ENCODE results near the gene TMEM115. TPM values are rescaled to one million over a fixed set of nuclear protein-coding genes. Genes with fewer than 3 reads are reported as not detected.

The TMEM115 gene
- total RNA-seq, 4 donors from 2014 or later = 71.8 to 103 (median 81.9) TPM

GRCh38 chr3:50401978-50402595, 42.8 kb upstream of the TMEM115 start:
- 25% methylated on average over 5 of the region's 5 CpGs; no CpG with 5 or more reads in 1 of the 2 donors for WGBS, 2 donors (ENCODE audit: low coverage in 1 of 2)

GRCh38 chr3:50396502-50396901, 37.2 kb upstream of the TMEM115 start:
- in situ Hi-C loops (cut with MboI; ENCODE audit: low pct_ligation_motif_present in 1 of 4, low pct_unique_long_range_greater_than_20kb in 1 of 4, low sequenced_read_pairs in 3 of 4) (no loop called here), intact Hi-C loops (cut with DNase I; ENCODE audit: low total_unique reads) (no loop called here)
- no peaks in the 10 kb centered on the region for H3K9me3 ChIP-seq
- no peak for DNase-seq
- H3K27me3 ChIP-seq = no peaks in the 10 kb centered on the region
- 84% methylated on average over 10 of the region's 10 CpGs; no CpG with 5 or more reads in 1 of the 2 donors for WGBS, 2 donors (ENCODE audit: low coverage in 1 of 2)
- H3K27ac ChIP-seq = no peak overlapping the region
- H3K4me1 ChIP-seq = no peaks in the 10 kb centered on the region
- H3K36me3 ChIP-seq = no peaks in the 10 kb centered on the region
- H3K4me3 ChIP-seq = no peak overlapping the region
- TF ChIP-seq EP300 (IDR thresholded peaks at IDR 0.05; ENCODE audit: low read depth) (no peak), POLR2A (IDR thresholded peaks at IDR 0.05) (no peak), CTCF (IDR thresholded peaks at IDR 0.05) (no peak), POLR2AphosphoS5 (IDR thresholded peaks at IDR 0.05) (no peak)

More at GRCh38 chr3:50401978-50402595, 42.8 kb upstream of the TMEM115 start:
- peaks cover 0 to 7% (median 0%) of the 10 kb centered on the region in 4 donors for H3K4me1 ChIP-seq
- no peaks in the 10 kb centered on the region for H3K9me3 ChIP-seq
- H3K4me3 ChIP-seq = no peak overlapping the region
- no peaks in the 10 kb centered on the region for H3K36me3 ChIP-seq
- H3K27me3 ChIP-seq = no peaks in the 10 kb centered on the region
- DNase-seq = peak; percentile 45
- in situ Hi-C loops (cut with MboI; ENCODE audit: low pct_ligation_motif_present in 1 of 4, low pct_unique_long_range_greater_than_20kb in 1 of 4, low sequenced_read_pairs in 3 of 4) (no loop called here), intact Hi-C loops (cut with DNase I; ENCODE audit: low total_unique reads) (no loop called here)
- TF ChIP-seq CTCF (IDR thresholded peaks at IDR 0.05) (no peak), EP300 (IDR thresholded peaks at IDR 0.05; ENCODE audit: low read depth) (no peak), POLR2AphosphoS5 (IDR thresholded peaks at IDR 0.05) (no peak), POLR2A (IDR thresholded peaks at IDR 0.05) (no peak)
- H3K27ac ChIP-seq = no peak overlapping the region

- no peaks in the 10 kb centered on the region for H3K36me3 ChIP-seq
- TF ChIP-seq POLR2A (IDR thresholded peaks at IDR 0.05) = no peak
- no peak for TF ChIP-seq POLR2AphosphoS5 (IDR thresholded peaks at IDR 0.05)
- no peak for TF ChIP-seq CTCF (IDR thresholded peaks at IDR 0.05)
- TF ChIP-seq EP300 (IDR thresholded peaks at IDR 0.05; ENCODE audit: low read depth) = no peak
- intact Hi-C loops (cut with DNase I; ENCODE audit: low total_unique reads) (no loop called here), in situ Hi-C loops (cut with MboI; ENCODE audit: low pct_ligation_motif_present in 1 of 4, low pct_unique_long_range_greater_than_20kb in 1 of 4, low sequenced_read_pairs in 3 of 4) (no loop called here)
- no peak overlapping the region for H3K4me3 ChIP-seq
- H3K27ac ChIP-seq = no peak overlapping the region
- H3K9me3 ChIP-seq = no peaks in the 10 kb centered on the region
- DNase-seq = no peak
- WGBS, 2 donors (ENCODE audit: low coverage in 1 of 2) = 88% methylated on average over 10 of the region's 10 CpGs; no CpG with 5 or more reads in 1 of the 2 donors
- H3K27me3 ChIP-seq = no peaks in the 10 kb centered on the region
- H3K4me1 ChIP-seq = peaks cover 3 to 7% (median 6%) of the 10 kb centered on the region in 4 donors
Observed at GRCh38 chr3:50395070-50395860, 35.9 kb upstream of the TMEM115 start.

- in situ Hi-C loops (cut with MboI; ENCODE audit: low pct_ligation_motif_present in 1 of 4, low pct_unique_long_range_greater_than_20kb in 1 of 4, low sequenced_read_pairs in 3 of 4) = no loop called here
Observed at GRCh38 chr3:50393061-50393460, 33.7 kb upstream of the TMEM115 start.

More at GRCh38 chr3:50393061-50393460, 33.7 kb upstream of the TMEM115 start:
- TF ChIP-seq POLR2A (IDR thresholded peaks at IDR 0.05) = no peak
- no peak for TF ChIP-seq CTCF (IDR thresholded peaks at IDR 0.05)
- no peak for TF ChIP-seq EP300 (IDR thresholded peaks at IDR 0.05; ENCODE audit: low read depth)
- TF ChIP-seq POLR2AphosphoS5 (IDR thresholded peaks at IDR 0.05) = no peak
- Histone ChIP-seq H3K4me3 (no peak overlapping the region), H3K4me1 (peaks cover 3 to 7% (median 6%) of the 10 kb centered on the region in 4 donors), H3K27me3 (no peaks in the 10 kb centered on the region), H3K27ac (no peak overlapping the region), H3K9me3 (no peaks in the 10 kb centered on the region), H3K36me3 (no peaks in the 10 kb centered on the region)
- no peak for DNase-seq
- intact Hi-C loops (cut with DNase I; ENCODE audit: low total_unique reads) = no loop called here
- WGBS, 2 donors (ENCODE audit: low coverage in 1 of 2) = 78% methylated on average over 5 of the region's 5 CpGs; no CpG with 5 or more reads in 1 of the 2 donors
